Measurements from ENCODE around the gene POLE.

The POLE gene

GRCh38 chr12:132574271-132574996 lies 112.7 kb downstream of the POLE start:
- no peak for DNase-seq
